HG03139 (cell line): ENCODE data around the gene NPIPB6.

ENCODE experiments used
- ATAC-seq: cut with Tn5 transposase; IDR thresholded peaks from one replicate; pipeline ENCODE4 v1.9.1; 2021; ENCODE audit not compliant: unreplicated experiment

The NPIPB6 gene

DNA sequence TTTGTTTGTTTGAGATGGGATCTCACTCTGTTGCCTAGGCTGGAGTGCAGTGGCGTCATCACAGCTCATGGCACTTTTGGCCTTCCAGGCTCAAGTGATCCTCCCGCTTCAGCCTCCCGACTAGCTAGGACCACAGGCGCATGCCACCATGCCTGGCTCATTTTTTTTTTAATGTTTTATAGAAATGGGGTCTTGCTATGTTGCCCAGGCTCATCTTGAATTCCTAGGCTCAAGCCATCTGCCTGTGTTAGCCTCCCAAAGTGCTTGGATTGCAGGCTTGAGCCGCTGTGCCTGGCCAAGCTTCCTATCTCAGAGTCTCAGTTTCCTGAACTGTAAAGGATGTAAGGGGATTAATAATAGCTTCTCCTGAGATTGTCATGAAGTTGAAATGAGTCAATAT lies 63.0 kb downstream of the NPIPB6 start:
- ATAC-seq = no peak

DNA sequence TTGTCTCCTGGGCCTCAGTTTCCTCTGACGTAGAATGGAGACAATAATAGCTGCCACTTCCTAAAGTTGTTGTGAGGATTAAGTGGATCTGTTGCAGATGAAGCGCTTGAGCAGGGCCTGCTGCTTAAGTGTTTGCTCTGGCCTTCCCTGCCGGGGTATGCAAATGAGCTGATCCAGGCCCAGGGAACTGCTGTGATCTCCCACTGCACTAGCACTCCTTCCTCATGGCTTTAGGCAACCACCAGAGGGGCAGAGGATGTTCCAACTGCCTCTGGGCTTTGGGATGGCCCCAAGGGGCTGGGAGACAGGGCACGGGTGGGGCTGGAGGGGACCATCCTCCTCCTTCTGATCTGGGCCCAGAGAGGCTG lies 64.8 kb downstream of the NPIPB6 start:
- ATAC-seq = no peak

DNA sequence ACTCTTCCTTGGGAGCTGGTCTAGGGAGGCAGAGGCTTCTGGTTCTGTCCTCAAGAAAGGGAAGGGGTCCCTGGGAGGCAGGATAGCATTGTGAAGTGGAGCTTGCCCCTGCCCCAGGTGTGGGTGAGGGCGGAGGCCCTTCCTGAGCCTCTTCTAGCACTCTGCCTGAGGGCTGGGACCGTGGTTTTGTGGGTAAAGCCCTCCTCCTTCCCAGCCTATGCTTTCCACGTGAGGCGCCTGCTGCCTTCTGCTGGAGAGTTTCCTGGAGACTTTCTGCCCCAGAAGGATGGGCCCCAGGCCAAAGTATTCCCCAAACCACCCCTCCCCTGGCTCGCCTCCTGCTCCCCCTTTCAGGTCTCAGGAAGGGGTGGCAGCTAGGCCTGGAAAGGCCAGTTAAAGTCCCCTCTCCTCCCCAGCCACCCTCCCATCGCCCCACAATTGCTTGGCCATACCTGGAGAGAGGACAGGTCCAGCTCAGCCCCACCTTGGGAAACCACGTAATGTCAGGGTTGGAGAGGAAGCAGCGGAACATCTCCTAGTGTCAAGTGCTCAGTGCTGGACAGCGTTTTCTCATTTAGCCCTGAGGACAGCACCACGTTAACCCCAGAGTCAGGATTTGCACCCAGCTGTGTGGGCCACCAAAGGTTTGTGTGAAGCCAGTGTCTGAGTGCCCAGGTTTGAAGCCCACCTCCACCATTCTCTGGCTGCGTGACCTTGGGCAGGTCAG lies 65.4 kb downstream of the NPIPB6 start:
- ATAC-seq = no peak

DNA sequence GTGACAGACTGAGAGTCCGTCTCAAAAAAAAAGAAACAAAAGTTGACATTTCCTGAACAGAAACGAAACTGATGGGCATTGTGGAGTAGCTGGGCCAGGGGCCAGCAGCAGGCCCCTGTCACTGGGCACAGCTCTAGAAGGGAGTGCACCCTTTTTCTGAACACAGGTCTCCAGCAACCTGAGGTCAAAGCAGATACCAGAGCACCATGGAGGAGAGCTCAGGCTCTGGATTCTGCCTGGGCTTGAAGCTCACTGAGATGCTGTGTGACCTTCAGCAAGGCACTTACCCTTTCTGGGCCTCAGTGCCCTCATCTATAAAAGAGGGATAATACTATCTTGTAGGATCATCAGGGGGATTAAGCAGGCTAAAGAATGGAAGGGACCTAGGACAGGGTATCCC lies 66.0 kb downstream of the NPIPB6 start:
- ATAC-seq = no peak

DNA sequence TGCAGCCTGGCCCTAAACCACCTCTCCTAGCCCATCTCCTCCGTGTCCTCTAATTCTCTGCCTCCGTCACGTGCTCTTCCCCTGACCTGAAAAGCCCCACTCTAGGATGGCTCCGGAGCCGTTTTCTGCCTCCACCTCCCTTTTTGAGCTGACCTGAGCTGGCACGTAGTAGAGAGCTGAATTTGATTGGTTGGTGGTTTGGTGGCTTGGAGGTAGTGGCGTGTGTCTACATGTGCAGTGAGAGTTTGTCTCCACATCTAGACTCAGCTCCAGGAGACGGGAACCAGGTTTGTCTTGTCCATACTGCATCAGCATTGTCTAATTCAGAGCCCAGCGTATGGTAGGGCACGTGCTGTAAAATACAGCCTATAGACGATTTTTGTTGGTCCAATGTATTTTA lies 68.0 kb downstream of the NPIPB6 start:
- ATAC-seq = no peak

DNA sequence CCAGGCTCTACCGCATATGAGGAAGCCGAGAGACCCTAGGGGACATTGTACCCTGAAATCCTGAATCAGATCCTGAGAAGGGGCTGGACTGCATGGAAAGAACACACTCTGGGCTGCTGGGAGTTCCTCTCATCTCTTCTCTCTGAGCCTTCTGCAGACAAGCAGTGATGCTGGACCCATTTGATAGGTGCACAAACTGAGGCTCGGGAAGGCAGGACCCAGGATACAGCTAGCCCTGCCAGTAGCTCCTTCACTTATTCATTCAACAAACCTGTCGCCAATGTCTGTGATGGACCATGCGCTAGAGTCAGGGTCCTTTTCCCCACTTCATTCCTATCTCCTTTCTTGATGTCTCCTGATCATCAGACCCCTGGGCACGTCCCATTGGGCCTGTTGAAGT lies 69.1 kb downstream of the NPIPB6 start:
- ATAC-seq = no peak

DNA sequence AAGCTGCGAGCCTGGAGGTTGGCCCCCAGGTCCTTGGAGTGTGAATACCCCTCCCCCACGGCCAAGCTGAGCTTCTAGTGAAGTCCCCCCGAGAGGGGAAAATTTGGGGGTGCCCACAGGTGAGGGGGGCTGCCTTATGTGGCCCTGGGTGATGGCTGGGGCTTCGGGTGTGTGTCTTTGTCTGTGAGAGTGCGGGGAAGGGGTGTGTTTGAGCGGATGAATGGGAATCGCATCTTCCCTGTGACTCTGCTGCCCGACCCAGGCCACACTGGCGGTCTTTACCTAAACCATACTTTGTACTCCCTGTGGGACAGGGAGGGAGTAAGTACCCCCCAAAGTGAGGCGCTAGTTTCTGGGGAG lies 69.7 kb downstream of the NPIPB6 start:
- no peak for ATAC-seq

DNA sequence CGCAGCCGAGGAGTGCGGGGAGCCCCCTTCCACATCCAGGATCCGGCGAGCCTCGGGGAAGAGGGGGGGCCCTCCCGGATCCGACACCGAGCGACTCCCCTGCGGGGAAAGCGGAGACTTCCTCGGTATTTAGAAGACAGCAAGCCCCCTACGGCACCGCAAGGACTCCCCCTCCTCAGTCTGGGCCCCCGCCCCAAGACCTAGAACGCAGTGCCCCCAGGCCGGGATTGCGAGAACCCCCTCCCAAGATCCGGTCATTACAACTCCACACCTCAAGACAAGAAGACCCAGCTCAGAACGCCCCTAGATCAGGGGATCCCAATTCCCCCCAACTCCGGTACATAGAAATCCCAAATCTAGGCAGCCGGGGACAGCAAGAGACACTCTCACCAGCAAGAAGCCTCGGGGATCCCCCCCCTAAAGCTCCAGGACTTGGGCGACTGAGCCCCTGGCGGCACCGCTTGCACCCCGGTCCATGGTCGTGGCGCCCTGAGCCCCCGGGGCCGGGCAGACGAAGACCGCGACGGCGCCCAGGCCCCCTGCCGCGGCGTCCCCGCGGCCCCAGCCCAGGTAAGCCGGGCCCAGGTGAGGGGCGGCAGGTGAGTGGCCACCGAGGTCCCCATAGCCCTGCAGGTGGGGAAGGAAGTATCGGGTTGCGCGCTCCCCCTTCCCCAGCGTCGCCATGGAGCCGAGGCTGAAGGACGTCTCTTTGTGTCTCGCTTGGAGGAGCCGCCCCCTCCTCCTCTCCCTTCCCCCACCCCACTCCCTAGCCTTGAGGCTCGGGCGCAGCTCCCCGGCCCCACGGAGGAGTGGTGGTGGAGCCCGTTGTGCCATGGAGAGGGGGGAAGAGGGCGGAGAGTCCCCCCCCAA lies 70.3 kb downstream of the NPIPB6 start:
- ATAC-seq = no peak
